Measurements from ENCODE around the gene KIF5C.

Gene KIF5C

DNA sequence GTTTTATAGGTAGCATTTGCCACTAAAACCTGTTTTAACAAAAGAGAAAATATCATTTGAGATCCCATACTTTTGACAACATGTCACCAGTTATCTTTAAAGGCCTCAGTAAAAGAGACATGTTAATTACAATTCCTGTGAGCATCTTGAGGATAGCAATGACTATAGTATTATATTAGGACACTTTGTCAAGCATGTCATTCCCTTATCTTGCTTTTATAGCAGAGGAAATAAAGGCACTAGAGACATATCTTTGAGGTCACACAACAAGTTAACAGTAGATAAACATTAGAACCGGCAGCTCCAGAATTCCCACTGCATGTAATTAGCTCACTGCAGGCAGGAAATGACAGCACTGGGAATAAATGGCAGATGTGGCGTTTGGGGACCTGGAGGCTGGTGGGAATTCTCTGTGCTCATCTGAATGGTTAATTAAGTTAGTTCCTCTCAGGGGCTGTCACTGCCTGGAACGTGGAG is 189.4 kb downstream of the KIF5C start:
- no peaks in the 10 kb centered on the region for H3K9me3 ChIP-seq (ENCODE audit: low read length)
- H3F3A ChIP-seq (ENCODE audit: insufficient read depth, low read length) = no peaks in the 10 kb centered on the region
- H3K36me3 ChIP-seq (ENCODE audit: insufficient read depth, low read length) = no peaks in the 10 kb centered on the region
- no peaks in the 10 kb centered on the region for H3K79me2 ChIP-seq (ENCODE audit: insufficient read depth, low read length)
- no peak overlapping the region for H2AFZ ChIP-seq (ENCODE audit: low read length)
- H3K27me3 ChIP-seq (ENCODE audit: insufficient read depth, low read length) = no peaks in the 10 kb centered on the region
- no peak overlapping the region for H3K4me3 ChIP-seq (ENCODE audit: low read depth, low read length, poor library complexity, severe bottlenecking)
- H3K4me2 ChIP-seq (ENCODE audit: low read length) = no peak overlapping the region
- H3K4me1 ChIP-seq (ENCODE audit: insufficient read depth, low read length, severe bottlenecking) = no peaks in the 10 kb centered on the region
- no peak overlapping the region for H3K9ac ChIP-seq (ENCODE audit: low read length)
- H4K20me1 ChIP-seq (ENCODE audit: insufficient read depth, low read length) = no peaks in the 10 kb centered on the region
- H3K27ac ChIP-seq (ENCODE audit: low read depth, low read length, poor library complexity, severe bottlenecking) = no peak overlapping the region
- H3K9me2 ChIP-seq (ENCODE audit: low read depth, low read length) = no peaks in the 10 kb centered on the region
- TF ChIP-seq EZH2 (IDR thresholded peaks at IDR 0.05; ENCODE audit: borderline replicate concordance, low read length) = no peak
- TF ChIP-seq, protein P1, sequence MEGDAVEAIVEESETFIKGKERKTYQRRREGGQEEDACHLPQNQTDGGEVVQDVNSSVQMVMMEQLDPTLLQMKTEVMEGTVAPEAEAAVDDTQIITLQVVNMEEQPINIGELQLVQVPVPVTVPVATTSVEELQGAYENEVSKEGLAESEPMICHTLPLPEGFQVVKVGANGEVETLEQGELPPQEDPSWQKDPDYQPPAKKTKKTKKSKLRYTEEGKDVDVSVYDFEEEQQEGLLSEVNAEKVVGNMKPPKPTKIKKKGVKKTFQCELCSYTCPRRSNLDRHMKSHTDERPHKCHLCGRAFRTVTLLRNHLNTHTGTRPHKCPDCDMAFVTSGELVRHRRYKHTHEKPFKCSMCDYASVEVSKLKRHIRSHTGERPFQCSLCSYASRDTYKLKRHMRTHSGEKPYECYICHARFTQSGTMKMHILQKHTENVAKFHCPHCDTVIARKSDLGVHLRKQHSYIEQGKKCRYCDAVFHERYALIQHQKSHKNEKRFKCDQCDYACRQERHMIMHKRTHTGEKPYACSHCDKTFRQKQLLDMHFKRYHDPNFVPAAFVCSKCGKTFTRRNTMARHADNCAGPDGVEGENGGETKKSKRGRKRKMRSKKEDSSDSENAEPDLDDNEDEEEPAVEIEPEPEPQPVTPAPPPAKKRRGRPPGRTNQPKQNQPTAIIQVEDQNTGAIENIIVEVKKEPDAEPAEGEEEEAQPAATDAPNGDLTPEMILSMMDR (IDR thresholded peaks at IDR 0.05; ENCODE audit: low read length) = no peak

DNA sequence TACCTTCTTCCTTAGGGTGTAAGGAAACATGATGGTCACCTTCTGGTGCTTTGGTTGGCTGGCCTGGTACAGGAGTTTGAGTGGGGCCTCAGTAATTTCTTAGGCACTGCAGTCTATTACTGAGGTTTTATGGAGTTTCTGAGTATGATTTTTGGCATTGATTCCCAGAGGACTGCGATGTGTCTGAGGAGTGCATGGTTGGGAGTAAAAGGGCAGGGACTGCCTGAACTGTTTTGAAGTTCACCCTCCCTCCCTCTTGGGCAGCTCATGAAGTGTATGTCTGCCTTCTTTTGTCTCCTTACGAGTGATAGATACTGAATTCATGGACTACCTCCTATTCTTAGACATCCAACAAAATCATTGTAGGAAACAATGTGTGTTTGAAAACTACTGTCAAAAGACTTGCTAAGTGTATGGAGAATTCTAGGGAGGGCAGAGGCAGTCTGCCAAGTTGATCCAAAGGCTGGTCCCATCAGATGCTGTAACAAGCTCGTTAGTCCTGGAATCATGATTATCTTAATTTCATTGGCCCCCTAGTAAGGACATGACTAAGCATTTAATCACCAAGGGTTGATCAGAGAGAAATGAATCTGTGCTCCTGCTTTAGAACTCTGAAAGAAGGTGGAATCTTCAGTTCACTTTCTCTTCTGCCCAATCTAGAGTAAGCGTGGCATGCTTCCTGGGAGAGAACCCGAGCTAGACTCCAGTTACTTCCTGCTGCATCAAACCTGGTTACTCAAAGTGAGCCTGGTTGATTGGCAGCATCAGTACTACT is 190.0 kb downstream of the KIF5C start:
- no peaks in the 10 kb centered on the region for H3K4me1 ChIP-seq (ENCODE audit: insufficient read depth, low read length, severe bottlenecking)
- no peak overlapping the region for H3K4me3 ChIP-seq (ENCODE audit: low read depth, low read length, poor library complexity, severe bottlenecking)
- no peak overlapping the region for H3K9ac ChIP-seq (ENCODE audit: low read length)
- no peaks in the 10 kb centered on the region for H3K27me3 ChIP-seq (ENCODE audit: insufficient read depth, low read length)
- TF ChIP-seq EZH2 (IDR thresholded peaks at IDR 0.05; ENCODE audit: borderline replicate concordance, low read length) = no peak
- TF ChIP-seq, protein P1 (IDR thresholded peaks at IDR 0.05; ENCODE audit: low read length) = no peak
- no peak overlapping the region for H3K4me2 ChIP-seq (ENCODE audit: low read length)
- H3K27ac ChIP-seq (ENCODE audit: low read depth, low read length, poor library complexity, severe bottlenecking) = no peak overlapping the region
- no peaks in the 10 kb centered on the region for H3F3A ChIP-seq (ENCODE audit: insufficient read depth, low read length)
- no peaks in the 10 kb centered on the region for H3K79me2 ChIP-seq (ENCODE audit: insufficient read depth, low read length)
- H2AFZ ChIP-seq (ENCODE audit: low read length) = no peak overlapping the region
- no peaks in the 10 kb centered on the region for H3K9me2 ChIP-seq (ENCODE audit: low read depth, low read length)
- H3K9me3 ChIP-seq (ENCODE audit: low read length) = no peaks in the 10 kb centered on the region
- H3K36me3 ChIP-seq (ENCODE audit: insufficient read depth, low read length) = no peaks in the 10 kb centered on the region
- H4K20me1 ChIP-seq (ENCODE audit: insufficient read depth, low read length) = no peaks in the 10 kb centered on the region

DNA sequence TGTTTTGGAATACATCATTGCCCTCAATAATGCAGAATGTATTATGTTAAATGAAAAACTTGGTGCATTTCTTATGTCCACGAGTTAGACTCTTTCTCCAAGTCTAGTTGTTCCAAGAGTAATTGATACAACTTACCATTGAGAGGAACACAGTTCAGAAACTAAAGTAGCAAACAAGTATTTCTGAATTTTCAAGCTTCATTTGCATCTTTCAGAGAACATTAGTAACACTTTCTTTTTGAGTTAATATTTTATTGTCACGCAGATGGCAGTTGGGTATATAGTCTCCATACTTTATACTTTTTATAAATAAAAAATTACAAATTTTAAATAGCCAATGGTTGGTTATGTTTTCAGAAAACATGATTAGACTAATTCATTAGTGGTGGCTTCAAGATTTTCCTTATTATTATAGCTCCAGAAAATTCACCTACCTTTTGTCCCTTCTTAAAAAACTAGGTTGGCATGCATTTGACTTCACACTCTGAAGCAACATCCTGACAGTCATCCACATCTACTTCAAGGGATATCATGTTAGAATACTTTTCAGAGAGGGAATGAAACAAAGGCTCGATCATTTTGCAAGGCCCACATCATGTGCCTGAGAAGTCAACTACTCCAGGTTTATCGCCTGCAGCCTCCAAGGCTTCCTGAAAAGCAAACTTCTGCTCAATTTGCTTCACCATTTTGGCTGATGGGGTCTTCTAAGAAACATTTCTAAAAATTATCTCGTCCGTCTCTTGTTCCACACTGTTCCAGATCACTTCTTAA is 193.4 kb downstream of the KIF5C start:
- no peaks in the 10 kb centered on the region for H3K4me1 ChIP-seq (ENCODE audit: insufficient read depth, low read length, severe bottlenecking)
- no peak overlapping the region for H3K27ac ChIP-seq (ENCODE audit: low read depth, low read length, poor library complexity, severe bottlenecking)
- no peaks in the 10 kb centered on the region for H3K27me3 ChIP-seq (ENCODE audit: insufficient read depth, low read length)
- no peaks in the 10 kb centered on the region for H3K36me3 ChIP-seq (ENCODE audit: insufficient read depth, low read length)
- H3K4me2 ChIP-seq (ENCODE audit: low read length) = no peak overlapping the region
- no peaks in the 10 kb centered on the region for H3F3A ChIP-seq (ENCODE audit: insufficient read depth, low read length)
- no peaks in the 10 kb centered on the region for H3K9me2 ChIP-seq (ENCODE audit: low read depth, low read length)
- no peak overlapping the region for H2AFZ ChIP-seq (ENCODE audit: low read length)
- H4K20me1 ChIP-seq (ENCODE audit: insufficient read depth, low read length) = no peaks in the 10 kb centered on the region
- H3K79me2 ChIP-seq (ENCODE audit: insufficient read depth, low read length) = no peaks in the 10 kb centered on the region
- H3K9me3 ChIP-seq (ENCODE audit: low read length) = no peaks in the 10 kb centered on the region
- TF ChIP-seq, protein P1 (IDR thresholded peaks at IDR 0.05; ENCODE audit: low read length) = no peak
- no peak for TF ChIP-seq EZH2 (IDR thresholded peaks at IDR 0.05; ENCODE audit: borderline replicate concordance, low read length)
- H3K4me3 ChIP-seq (ENCODE audit: low read depth, low read length, poor library complexity, severe bottlenecking) = no peak overlapping the region
- no peak overlapping the region for H3K9ac ChIP-seq (ENCODE audit: low read length)

Data from OCI-LY1 (cell line).